Activated T-cell treated with anti-CD3 and anti-CD28 coated beads, Interleukin-2, amount 50 U/mL, for 72 hours (primary cell): ENCODE measurements around the gene CD6. TPM values are rescaled to one million over a fixed set of nuclear protein-coding genes. Genes with fewer than 3 reads are reported as not detected.
A peak's percentile ranks its signal among the peaks of the same experiment; 100 is the strongest.

Experiments
- ATAC-seq, 2 donors: fragments of 150-1000 bp; cut with Tn5 transposase; replicated peaks in 1 of 2; 2 replicates each; pipeline ENCODE4 v1.10.0; 2021; ENCODE audit warnings: moderate library complexity in 2 of 2, mild to moderate bottlenecking in 1 of 2
- DNase-seq, 2 donors: peaks; one replicate each; pipeline ENCODE4 v3.0.0; 2021 to 2022; ENCODE audit warnings: mixed read lengths in 1 of 2
- H3K27ac Mint-ChIP-seq: one replicate; pipeline ENCODE4 v1.8.0; 2022; ENCODE audit warnings: mild to moderate bottlenecking, moderate library complexity, mixed read lengths
- H3K27me3 Mint-ChIP-seq: one replicate; pipeline ENCODE4 v1.8.0; 2022; ENCODE audit warnings: low read depth, mixed read lengths
- H3K36me3 Mint-ChIP-seq, 2 donors: one replicate each; pipeline ENCODE4 v1.8.0; 2022; ENCODE audit warnings: mixed read lengths in 2 of 2, mild to moderate bottlenecking in 1 of 2; ENCODE audit not compliant: insufficient read depth in 2 of 2
- H3K4me1 Mint-ChIP-seq: one replicate; pipeline ENCODE4 v1.8.0; 2022; ENCODE audit warnings: low read depth, mixed read lengths
- H3K4me3 Mint-ChIP-seq, 2 donors: one replicate each; pipeline ENCODE4 v1.8.0; 2022; ENCODE audit warnings: mild to moderate bottlenecking in 2 of 2, mixed read lengths in 2 of 2, moderate library complexity in 2 of 2
- H3K9me3 Mint-ChIP-seq, 2 donors: one replicate each; pipeline ENCODE4 v1.8.0; 2022; ENCODE audit warnings: mixed read lengths in 2 of 2
- total RNA-seq, 2 donors: library from RNA; stranded (reverse); gene quantifications; one replicate each; pipeline ENCODE4 v1.2.3, GENCODE V29; 2022

CD6 gene
- total RNA-seq, 2 donors from 2014 or later, result 298 to 313 TPM

DNA sequence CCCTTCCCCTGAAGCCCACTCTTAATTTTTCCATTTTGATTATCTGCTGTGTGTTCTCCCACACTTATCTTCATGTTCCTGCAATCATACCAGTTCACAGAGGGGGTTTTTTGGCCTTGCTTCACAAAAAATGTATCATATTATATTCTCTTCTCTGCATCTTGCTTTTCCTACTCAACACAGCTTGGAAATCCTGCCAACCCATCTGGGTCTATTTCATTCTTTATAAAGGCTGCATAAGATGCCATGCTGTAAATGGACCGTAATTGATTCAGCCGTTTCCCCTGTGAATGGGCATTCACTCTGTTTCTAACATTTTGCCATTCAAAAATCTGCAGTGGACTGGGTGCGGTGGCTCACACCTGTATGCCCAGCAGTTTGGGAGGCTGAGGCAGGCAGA is 30.5 kb downstream of the CD6 start:
- no peak for ATAC-seq
- Mint-ChIP-seq H3K4me3 (peak overlapping the region; percentile 74 to 77), H3K27me3 (no peaks in the 10 kb centered on the region), H3K4me1 (peaks cover 92% of the 10 kb centered on the region), H3K9me3 (no peaks in the 10 kb centered on the region), H3K36me3 (peaks cover 16 to 37% of the 10 kb centered on the region in 2 donors), H3K27ac (peak overlapping the region; percentile 83)
- no peak for DNase-seq

DNA sequence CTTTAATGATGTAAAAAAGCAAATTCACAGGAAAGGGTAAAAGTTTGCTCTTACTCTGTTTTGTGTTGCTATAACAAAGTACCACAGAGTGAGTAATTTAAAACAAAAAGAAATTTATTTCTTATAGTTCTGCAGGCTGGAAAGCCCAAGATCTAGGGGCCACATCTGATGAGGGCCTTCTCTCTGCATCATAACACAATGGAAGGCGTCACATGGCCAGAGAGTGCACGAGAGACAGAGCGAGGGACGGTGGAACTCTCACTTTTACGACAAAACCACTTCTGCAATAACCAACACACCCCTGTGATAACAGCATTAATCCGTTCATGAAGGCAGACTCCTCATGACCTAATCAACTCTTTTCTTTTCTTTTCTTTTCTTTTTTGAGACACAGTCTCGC is 31.1 kb downstream of the CD6 start:
- DNase-seq (peak in 1 of 2 donors; percentile 46), ATAC-seq (peak; percentile 59 to 70)
- Mint-ChIP-seq H3K27me3 (no peaks in the 10 kb centered on the region), H3K4me1 (peaks cover 96% of the 10 kb centered on the region), H3K9me3 (no peaks in the 10 kb centered on the region), H3K36me3 (peaks cover 16 to 37% of the 10 kb centered on the region in 2 donors), H3K4me3 (peak overlapping the region; percentile 74 to 77), H3K27ac (peak overlapping the region; percentile 83)

DNA sequence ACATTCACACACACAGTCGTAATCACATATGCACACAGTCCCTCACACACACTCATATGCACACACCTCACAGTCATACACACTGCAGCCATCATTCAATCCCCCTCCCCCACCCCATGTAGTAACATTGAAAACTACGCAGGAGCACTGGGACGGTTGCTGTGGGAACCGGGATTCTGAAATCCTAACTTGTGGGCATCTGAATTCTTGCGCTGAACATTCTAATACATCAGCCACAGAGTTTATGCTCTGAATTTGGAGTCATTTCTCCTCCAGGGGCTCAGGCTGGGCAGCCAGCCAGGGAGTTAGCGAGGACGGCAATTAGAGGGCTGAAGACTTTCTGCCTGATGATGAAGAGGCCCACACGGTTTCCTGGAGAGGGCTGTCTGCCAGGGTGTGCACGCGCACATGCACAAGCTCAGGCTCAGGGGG is 32.7 kb downstream of the CD6 start:
- no peaks in the 10 kb centered on the region for H3K27me3 Mint-ChIP-seq
- peaks cover 96% of the 10 kb centered on the region for H3K4me1 Mint-ChIP-seq
- peaks cover 18 to 42% of the 10 kb centered on the region in 2 donors for H3K36me3 Mint-ChIP-seq
- peak overlapping the region; percentile 90 for H3K27ac Mint-ChIP-seq
- H3K9me3 Mint-ChIP-seq, result no peaks in the 10 kb centered on the region
- DNase-seq (peak; percentile 47 to 55), ATAC-seq (peak; percentile 46 to 64)
- H3K4me3 Mint-ChIP-seq, result peak overlapping the region; percentile 74 to 77

DNA sequence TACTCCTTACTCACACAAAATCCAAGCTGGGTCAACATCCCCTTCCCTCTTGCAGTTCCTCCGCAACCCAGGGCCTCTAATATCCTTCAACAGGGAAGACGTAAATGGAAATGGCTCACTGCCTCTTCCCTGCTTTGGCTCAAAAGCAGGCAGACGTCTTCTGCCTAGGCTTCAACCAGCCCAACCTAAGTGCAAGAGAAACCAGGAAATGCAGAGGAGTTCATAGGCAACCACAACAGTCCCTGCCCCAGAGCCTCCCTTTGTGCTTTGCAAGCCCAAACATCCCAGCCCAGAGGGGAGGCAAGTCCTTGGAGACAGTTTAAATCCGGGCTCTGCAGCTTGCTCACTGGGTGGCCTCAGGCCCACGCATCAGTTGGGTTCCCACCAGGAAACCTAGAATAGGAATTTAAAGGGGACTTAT is 33.3 kb downstream of the CD6 start:
- H3K9me3 Mint-ChIP-seq, result no peaks in the 10 kb centered on the region
- DNase-seq, result no peak
- peak overlapping the region; percentile 74 to 77 for H3K4me3 Mint-ChIP-seq
- peak overlapping the region; percentile 90 for H3K27ac Mint-ChIP-seq
- peaks cover 96% of the 10 kb centered on the region for H3K4me1 Mint-ChIP-seq
- peak; percentile 30 to 34 for ATAC-seq
- peaks cover 19 to 44% of the 10 kb centered on the region in 2 donors for H3K36me3 Mint-ChIP-seq
- no peaks in the 10 kb centered on the region for H3K27me3 Mint-ChIP-seq

DNA sequence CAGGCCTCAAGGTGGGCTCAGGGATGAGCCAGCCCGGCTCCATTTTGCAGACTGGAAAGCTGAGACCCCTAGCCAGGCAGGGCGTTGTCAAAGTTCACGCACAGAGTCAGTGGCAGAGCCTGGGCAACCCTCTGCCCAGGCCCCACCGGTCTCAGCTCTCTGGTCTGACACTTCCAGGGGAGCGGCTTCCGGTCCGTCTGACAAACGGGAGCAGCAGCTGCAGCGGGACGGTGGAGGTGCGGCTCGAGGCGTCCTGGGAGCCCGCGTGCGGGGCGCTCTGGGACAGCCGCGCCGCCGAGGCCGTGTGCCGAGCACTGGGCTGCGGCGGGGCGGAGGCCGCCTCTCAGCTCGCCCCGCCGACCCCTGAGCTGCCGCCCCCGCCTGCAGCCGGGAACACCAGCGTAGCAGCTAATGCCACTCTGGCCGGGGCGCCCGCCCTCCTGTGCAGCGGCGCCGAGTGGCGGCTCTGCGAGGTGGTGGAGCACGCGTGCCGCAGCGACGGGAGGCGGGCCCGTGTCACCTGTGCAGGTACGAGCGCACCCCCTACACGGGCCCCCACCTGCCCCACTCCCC is 36.0 kb downstream of the CD6 start:
- Mint-ChIP-seq H3K36me3 (peaks cover 11 to 38% of the 10 kb centered on the region in 2 donors), H3K4me3 (peak overlapping the region; percentile 53 to 74), H3K4me1 (peaks cover 94% of the 10 kb centered on the region), H3K9me3 (no peaks in the 10 kb centered on the region), H3K27me3 (no peaks in the 10 kb centered on the region), H3K27ac (no peak overlapping the region)
- DNase-seq, result no peak
- ATAC-seq, result peak in 1 of 2 donors; percentile 1

DNA sequence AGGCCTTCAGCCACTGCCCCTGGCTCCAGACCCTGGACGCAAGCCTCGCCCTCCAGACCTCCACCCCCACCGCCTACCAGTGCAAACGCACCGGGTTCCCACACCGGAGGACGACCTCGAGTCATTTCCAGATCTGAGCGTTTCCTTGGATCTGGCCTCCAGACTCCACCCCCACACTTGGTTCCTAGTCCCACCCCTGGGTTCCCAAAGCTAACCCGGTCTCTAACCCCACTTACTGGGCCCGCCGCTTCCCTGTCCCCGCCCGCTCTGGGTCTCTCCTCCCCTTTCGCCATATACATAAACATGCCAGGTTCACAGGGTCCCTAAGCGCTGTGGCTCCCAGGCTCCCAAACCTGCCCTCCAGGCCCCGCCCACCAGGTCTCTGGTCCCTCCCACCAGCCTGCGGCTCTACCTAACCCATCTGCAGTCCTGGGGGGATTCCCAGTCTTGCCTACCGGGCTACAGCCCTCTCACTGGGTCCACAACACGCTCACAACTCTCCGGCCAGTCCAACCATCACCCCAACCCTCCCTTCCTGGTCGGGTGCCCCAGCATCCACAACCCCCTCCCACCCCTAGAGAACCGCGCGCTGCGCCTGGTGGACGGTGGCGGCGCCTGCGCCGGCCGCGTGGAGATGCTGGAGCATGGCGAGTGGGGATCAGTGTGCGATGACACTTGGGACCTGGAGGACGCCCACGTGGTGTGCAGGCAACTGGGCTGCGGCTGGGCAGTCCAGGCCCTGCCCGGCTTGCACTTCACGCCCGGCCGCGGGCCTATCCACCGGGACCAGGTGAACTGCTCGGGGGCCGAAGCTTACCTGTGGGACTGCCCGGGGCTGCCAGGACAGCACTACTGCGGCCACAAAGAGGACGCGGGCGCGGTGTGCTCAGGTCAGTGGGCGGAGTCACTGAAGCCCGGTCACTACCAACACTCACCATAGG is 36.7 kb downstream of the CD6 start:
- H3K36me3 Mint-ChIP-seq, result peaks cover 13 to 34% of the 10 kb centered on the region in 2 donors
- peak overlapping the region; percentile 65 for H3K27ac Mint-ChIP-seq
- DNase-seq (no peak), ATAC-seq (peak in 1 of 2 donors; percentile 15)
- H3K9me3 Mint-ChIP-seq, result no peaks in the 10 kb centered on the region
- H3K4me1 Mint-ChIP-seq, result peaks cover 91% of the 10 kb centered on the region
- H3K27me3 Mint-ChIP-seq, result no peaks in the 10 kb centered on the region
- peak overlapping the region; percentile 13 to 71 for H3K4me3 Mint-ChIP-seq

DNA sequence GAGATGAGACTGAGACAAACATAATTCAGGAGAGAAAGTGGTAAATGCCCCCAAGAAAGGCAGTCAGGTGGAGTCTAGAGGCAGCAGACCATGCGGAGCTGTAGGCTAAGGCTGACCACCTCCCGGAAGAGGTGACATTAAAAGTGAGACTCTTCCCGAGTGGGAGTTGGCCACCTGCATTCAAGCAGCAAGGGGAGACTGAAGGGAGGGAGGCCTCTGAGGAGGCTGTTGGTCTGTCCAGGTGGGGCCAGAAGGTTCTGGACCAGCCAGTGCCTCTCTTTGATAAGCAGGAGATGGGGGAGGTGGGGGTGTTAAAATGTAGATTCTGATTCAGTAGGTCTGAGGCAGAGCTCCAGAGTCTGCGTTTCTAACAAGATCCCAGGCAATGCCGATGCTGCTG is 37.5 kb downstream of the CD6 start:
- no peaks in the 10 kb centered on the region for H3K27me3 Mint-ChIP-seq
- H3K27ac Mint-ChIP-seq, result peak overlapping the region; percentile 65
- peaks cover 12 to 31% of the 10 kb centered on the region in 2 donors for H3K36me3 Mint-ChIP-seq
- DNase-seq (no peak), ATAC-seq (no peak)
- no peaks in the 10 kb centered on the region for H3K9me3 Mint-ChIP-seq
- peak overlapping the region in 1 of 2 donors; percentile 13 for H3K4me3 Mint-ChIP-seq
- H3K4me1 Mint-ChIP-seq, result peaks cover 90% of the 10 kb centered on the region

DNA sequence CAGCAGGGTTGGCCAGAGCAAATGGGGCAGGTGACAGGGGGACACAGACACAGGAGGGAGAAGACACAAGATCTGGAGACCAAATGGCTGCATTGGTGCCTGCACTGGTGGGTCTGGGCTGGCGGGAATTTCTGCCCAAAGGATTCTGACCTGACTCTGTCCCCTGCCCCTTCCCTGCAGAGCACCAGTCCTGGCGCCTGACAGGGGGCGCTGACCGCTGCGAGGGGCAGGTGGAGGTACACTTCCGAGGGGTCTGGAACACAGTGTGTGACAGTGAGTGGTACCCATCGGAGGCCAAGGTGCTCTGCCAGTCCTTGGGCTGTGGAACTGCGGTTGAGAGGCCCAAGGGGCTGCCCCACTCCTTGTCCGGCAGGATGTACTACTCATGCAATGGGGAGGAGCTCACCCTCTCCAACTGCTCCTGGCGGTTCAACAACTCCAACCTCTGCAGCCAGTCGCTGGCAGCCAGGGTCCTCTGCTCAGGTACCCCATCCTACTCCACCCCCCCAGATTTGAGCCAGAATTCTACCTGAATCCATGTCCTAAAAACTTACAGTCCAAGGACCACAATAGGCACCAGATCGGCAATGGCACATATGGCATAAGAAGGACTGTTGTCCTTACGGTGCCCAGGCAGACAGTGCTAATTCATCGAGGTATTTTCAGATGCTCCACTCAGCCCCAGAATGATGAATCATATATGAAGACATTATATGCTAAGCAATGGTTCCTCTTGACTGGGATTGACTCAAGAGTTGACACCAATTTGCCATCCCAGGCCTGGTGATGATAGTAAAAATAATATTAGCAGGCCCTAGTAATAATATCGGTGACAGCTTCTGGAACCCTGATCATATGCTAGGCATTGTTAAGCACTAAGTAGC is 38.2 kb downstream of the CD6 start:
- Mint-ChIP-seq H3K27me3 (no peaks in the 10 kb centered on the region), H3K36me3 (peaks cover 10 to 31% of the 10 kb centered on the region in 2 donors), H3K4me3 (no peak overlapping the region), H3K4me1 (peaks cover 83% of the 10 kb centered on the region), H3K27ac (peak overlapping the region; percentile 74), H3K9me3 (no peaks in the 10 kb centered on the region)
- DNase-seq, result no peak
- peak in 1 of 2 donors; percentile 22 for ATAC-seq

DNA sequence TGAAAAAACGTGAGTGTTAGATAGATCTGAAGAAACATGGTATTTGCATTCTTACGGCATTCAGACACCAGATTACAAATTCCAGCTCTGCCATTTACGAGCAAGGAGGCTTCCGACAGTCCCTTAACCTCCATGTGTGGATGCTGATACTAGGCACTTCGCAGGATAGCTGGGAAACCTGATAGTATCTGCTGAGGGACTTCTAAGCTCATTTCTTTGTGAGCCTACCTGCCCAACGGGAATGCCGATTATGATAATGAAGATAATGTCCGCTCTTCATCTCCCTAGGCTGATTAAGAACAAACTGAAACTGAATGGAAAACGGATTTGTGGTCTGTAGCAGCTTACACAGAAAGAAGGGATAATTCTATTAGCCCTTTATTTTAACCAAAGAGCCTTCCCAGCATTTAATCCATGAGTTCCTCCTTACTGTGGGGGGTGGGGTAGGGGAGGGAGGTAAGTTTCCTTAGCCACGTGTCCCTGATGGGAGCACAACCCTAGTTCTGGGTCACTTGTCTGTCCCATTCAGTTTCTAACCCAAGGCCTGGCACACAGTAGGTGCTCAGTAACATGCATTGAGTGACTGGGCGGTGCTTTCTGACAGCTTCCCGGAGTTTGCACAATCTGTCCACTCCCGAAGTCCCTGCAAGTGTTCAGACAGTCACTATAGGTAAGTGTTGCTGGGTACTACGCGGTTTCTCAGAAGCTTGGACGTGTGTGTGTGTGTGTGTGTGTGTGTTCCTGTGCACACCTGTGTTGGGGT is 39.2 kb downstream of the CD6 start:
- peak overlapping the region; percentile 71 for H3K27ac Mint-ChIP-seq
- H3K4me1 Mint-ChIP-seq, result peaks cover 78% of the 10 kb centered on the region
- no peaks in the 10 kb centered on the region for H3K9me3 Mint-ChIP-seq
- no peak for ATAC-seq
- H3K27me3 Mint-ChIP-seq, result no peaks in the 10 kb centered on the region
- DNase-seq, result no peak
- H3K4me3 Mint-ChIP-seq, result no peak overlapping the region
- H3K36me3 Mint-ChIP-seq, result peaks cover 10 to 32% of the 10 kb centered on the region in 2 donors

DNA sequence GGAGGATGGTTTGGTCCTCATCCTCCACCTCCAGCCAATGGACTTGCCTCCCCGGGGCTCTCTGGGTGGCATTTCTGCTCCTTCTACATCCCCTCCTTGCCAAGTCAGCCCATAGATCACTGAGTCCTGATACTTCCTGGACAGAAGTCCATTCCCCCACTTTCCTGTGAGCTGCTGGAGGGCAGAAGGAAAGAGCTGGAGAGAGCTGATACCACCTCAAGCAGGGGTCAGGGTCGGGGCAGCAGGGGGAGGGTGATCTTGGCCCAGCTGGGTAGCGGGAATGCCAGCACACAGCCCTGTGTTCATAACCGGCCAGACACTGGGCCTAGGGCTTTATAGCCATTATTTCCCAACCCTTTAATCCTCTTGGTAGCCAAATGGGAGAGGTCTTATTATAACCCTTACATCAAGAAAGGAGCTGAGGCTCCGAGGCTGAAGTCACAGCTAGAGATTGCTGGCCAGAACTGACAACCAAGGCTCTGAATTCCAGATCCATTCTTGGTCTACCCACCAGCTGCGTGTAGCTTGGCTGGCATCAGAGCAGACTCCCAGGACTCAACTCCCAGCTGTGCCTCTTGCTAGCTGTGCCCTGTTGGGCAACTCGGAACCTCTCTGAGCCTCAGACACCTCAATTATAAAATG is 39.9 kb downstream of the CD6 start:
- Mint-ChIP-seq H3K4me1 (peaks cover 78% of the 10 kb centered on the region), H3K27me3 (no peaks in the 10 kb centered on the region), H3K36me3 (peaks cover 16 to 37% of the 10 kb centered on the region in 2 donors), H3K27ac (peak overlapping the region; percentile 52), H3K9me3 (no peaks in the 10 kb centered on the region), H3K4me3 (no peak overlapping the region)
- DNase-seq (no peak), ATAC-seq (no peak)

DNA sequence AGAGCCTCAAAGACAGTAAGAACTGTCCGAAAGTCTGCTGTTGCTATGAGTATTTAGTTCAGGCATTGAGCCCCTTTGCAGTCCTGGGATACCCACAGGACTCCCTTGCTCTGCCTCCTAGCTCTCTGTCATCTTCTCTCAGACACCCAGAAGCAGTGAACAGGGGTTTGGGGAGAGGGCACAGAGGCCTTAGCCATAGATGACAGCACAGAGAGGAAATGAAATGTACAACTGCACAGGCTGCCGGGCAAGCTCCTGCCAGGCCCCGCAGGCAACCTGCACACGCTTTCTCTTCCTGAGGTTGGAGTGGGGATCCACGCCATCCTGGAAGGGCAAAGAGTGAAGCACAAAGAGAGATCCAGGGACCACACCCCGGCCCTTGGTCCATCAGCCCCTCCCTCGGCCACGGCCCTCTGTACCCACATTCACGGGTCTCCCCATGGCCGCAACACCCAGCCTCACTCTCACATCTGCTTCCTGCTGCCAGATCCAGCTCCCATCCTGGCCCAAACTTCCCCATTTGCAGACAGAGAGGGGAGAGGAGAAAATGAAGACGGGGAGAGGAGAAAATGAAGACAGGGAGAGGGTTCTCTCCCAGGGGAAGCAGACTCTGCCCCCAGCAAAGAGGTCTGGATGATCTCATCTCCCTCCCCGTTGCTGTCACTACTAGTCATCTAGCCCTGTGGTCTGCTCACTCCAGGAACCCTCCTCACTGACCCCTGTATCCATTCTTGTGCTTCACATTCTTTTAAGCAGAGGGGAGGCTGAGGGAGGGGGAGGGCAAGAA is 40.7 kb downstream of the CD6 start:
- DNase-seq (no peak), ATAC-seq (no peak)
- H3K4me1 Mint-ChIP-seq, result peaks cover 78% of the 10 kb centered on the region
- H3K4me3 Mint-ChIP-seq, result no peak overlapping the region
- no peaks in the 10 kb centered on the region for H3K27me3 Mint-ChIP-seq
- H3K9me3 Mint-ChIP-seq, result no peaks in the 10 kb centered on the region
- H3K36me3 Mint-ChIP-seq, result peaks cover 15 to 32% of the 10 kb centered on the region in 2 donors
- peak overlapping the region; percentile 14 for H3K27ac Mint-ChIP-seq
